ENCODE results near the gene UPK2.

UPK2 gene

GRCh38 chr11:118917481-118918127 is 38.5 kb upstream of the UPK2 start:
- DNase-seq (ENCODE audit: low read depth, low spot score), result no peak

DNA sequence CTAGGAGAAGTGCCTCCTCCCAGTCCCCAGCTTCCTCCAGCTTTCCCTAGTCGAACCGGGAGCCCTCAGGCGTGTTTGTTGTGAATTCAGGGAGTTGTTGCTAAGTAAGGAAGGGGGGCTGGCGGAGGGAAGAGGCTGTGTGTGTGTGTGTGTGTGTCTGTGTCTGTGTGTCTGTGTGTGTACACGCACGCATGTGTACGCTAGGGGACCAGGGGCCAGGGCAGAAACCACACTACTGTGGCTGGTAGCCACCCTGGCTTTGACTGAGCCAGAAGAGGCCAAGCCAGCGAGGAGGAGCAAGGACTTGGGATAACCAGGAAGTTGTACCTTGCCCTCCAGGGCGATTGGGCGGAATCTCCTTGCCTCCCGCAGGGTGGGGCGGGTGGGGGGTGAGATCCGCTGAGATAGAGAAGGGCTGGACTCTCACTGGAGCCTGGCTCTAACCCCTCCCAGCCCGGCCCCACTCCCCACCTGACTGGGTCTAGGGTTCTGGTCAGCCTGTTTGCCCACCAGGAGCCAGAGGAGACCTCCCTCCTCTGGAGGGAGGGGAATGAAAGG is 37.9 kb upstream of the UPK2 start:
- no peak for DNase-seq (ENCODE audit: low read depth, low spot score)

DNA sequence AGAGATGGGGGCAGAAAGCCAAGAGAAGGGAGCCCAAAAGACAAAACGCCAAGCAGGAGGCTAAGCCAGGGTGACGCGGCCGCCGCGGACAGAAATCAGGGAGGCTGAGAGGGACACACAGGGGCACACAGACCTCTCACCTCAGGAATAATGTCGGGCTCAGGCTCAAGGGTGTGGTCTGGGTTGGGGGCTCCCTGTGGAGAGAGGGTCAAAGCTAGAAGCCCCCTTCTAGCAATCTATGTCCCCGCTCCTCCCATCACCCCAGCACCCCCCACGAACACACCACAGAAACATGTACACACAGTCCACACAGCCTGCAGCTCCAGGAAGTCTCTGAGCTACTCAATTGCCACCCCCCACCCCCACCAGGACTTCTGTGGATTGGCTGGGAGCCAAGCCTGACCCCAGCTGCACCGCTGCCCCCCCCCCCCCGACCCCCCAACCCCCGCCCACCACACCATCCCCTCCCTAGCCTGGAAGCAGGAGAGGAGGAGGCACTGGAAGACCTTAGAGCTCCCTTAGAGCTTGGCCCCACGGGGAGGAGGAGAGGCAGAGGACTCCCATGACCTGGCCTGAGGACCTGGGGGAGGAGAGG is 37.3 kb upstream of the UPK2 start:
- no peak for DNase-seq (ENCODE audit: low read depth, low spot score)

GRCh38 chr11:118921121-118921928 is 34.8 kb upstream of the UPK2 start:
- no peak for DNase-seq (ENCODE audit: low read depth, low spot score)

- no peak for DNase-seq (ENCODE audit: low read depth, low spot score)
Measured at GRCh38 chr11:118921929-118922744, 34.0 kb upstream of the UPK2 start.

DNA sequence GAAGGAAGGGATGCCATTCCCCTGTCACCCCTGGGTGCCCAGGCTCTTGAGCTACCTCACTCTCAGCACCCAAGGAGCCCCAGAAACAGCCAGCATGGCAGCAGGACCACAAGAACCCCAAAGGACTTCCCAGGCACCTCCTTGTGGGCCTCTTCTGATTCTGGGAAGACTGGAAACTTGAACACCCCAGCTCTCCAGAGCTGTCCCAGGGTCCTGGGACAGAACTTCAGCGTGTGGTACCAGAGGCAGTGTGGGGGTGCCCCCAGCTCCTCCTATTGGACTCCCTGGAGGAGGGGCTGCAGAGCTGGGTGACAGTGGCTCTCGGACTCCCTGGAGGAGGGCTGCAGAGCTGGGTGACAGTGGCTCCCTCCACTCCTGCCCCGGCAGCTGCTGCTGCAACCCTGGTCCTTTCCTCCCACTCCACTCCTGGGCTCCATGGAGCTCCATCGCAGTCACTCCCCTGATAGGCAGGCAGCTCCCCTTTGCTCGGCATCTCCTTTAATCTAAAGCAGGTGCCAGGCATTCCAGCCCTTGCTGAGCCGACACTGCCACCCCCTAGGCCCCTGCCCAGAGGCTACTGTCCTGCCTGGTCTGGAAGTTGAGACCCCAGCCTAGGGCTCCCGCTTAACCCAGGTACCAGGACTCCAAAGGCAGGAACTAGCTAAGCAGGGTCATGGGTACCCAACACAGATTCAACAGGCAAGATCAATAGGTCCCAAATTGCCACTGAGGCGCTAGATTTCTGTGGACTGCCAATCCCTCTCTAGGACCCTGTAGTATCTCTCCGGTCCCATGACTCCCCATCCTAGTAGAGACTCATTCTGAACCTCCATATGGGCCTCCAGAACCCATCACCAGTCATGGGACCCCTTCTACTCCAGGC is 33.1 kb upstream of the UPK2 start:
- no peak for DNase-seq (ENCODE audit: low read depth, low spot score)

- no peak for DNase-seq (ENCODE audit: low read depth, low spot score)
Measured at GRCh38 chr11:118923721-118924587, 32.1 kb upstream of the UPK2 start.

DNA sequence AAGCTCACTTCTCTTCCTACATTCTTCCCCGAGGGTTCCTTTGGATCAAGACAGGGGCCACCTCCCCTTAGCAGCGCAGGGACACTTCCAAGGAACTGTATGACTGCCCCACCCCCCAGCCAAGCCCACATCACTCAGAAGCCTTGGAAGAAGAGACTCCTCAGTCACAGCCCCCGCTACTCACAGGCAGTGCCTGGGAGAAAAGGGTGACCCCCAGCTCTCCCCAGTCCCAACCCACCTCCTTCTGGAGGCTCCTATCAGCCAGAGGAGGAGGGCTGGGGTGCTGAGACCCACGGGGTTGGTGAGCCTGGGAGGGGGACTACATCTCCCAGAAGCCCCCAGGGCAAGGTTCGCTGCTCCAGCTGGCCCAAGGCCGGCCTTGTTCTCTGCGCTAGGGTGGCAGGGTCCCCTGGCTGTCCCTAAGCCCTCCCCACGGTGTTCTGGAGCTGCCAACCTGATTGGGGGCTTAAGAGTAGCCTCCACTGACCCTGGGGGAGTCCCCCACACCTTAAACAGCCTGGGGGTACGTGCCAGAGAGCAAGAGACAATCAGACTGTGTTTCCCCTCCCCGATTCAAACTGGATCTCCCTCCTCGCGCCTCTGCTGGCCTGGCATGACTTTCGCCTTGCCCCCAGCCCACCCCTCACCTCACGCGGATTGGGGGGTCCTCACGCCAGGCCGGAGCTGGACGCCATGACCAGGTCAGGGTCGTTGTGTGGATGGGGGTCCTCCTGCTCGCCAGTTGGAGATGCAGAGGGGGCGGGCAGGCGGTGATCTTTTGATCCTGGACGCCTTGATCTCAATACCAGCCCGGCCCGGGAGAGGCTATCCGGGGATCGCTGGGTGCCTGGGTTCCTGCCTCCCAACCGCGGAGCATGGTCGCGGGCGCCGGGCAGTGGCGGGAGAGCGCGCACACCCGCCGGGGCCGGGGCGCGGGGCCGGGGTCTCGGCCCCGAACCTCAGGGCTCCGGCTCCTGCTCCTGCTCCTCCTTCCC is 31.2 kb upstream of the UPK2 start:
- no peak for DNase-seq (ENCODE audit: low read depth, low spot score)

DNA sequence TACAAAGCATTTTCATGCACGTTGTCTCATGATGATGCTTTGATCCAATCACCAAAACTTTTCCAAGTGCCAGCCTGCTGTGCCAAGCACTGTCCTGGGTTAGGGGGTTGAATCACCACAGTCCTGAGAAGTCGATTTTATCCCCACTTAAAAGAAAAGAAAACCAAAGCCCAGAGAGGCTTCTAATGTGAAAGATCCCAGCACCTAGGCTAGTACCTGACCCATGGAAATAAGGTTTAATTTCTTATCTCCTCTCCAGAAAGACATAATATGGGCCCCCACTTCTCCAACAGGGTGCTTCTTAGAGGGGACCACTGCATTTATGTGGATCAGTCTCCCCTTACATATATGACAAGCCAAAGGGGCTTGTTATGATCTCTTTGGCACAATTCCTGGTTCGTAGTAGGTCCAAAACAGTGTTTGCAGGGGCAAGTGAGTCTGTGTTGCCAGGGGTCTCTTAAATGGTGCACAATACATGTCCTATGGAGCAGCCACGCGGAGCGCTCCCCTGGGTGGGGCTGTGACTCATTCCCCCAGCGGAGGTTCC is 28.5 kb upstream of the UPK2 start:
- no peak for DNase-seq (ENCODE audit: low read depth, low spot score)

- peak; percentile 91 for DNase-seq (ENCODE audit: low read depth, low spot score)
Measured at GRCh38 chr11:118928101-118928869, 27.8 kb upstream of the UPK2 start.

DNA sequence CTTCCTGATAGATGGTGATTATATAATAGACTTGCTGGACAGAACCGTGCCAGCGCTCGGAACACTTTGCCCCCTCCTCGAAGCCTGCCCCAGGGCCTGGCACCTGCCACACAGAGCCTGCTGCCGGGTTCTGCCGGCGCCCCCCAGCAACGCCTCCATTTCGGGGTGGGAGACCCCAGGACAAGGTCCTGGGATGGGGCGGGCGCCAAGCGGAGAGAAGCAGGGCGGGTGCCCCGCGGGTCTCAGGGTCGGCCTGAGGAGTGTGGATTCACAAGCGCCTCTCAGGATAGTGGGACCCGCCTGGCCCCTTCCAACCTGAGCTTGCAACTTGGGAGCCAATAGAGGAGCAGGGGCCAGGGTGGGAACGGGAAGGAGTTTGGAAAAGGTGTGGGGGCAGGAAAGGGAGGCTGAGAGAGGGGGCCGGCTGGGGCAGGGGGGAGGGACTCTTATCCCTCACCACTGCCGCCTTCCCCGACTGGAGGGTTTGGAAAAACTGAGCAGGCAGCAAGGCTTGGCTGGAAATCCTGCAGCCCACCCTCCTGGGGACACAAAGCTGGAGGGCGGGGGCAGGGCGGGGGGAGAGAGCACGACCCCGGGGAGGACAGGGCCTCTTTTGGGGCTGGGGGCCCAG is 27.1 kb upstream of the UPK2 start:
- DNase-seq (ENCODE audit: low read depth, low spot score), result no peak

- DNase-seq (ENCODE audit: low read depth, low spot score), result peak; percentile 55
Measured at GRCh38 chr11:118929501-118930093, 26.5 kb upstream of the UPK2 start.

DNA sequence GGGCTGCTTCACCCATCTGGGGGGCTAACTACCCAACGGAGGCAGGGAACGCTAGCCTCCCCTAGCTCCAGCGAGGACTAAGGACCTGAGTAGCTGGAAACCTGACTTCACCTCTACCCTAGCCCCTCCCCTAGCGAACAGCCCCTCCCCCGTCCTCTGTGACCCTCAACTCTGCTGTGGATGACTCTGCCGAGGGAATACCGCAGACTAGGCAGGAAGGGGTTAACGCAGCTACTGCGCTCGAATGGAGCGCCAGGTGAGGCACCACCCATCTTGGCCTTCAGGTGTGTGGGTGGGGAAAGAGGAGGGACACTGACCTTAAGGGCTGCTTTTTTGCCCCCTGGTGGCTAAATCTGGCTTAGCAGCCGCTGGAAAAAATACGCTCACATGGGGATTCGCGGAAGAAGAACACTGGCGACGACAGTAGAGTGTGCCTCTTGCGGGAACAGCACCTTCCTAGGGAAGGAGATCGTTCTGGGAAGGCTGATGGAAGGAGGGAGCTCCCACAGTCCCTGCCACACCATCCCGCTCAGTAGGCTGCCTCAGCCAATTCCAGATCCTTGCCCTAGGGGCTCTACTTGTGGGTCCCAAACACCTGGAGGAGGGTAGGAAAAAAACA is 25.9 kb upstream of the UPK2 start:
- DNase-seq (ENCODE audit: low read depth, low spot score), result peak; percentile 78

GRCh38 chr11:118931571-118931970 is 24.5 kb upstream of the UPK2 start:
- no peak for DNase-seq (ENCODE audit: low read depth, low spot score)

GRCh38 chr11:118933486-118933885 is 22.6 kb upstream of the UPK2 start:
- no peak for DNase-seq (ENCODE audit: low read depth, low spot score)

DNA sequence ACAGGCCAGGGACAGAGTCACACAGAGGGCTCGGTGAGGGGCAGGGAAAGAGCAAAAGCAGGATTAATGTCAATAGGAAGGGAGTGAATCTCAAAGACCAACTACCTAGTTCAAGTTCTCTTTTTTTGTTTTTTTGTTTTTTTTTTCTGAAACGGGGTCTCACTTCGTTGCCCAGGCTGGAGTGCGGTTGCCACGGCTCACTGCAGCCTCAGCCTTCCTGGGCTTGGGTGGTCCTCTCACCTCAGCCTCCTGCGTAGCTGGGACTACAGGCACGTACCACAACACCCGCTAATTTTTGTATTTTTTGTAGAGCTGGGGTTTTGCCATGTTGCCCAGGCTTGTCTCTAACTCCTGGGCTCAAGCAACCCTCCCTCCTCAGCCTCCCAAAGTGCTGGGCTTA is 20.7 kb upstream of the UPK2 start:
- DNase-seq (ENCODE audit: low read depth, low spot score), result no peak

Data from activated CD4-positive, CD25-positive, alpha-beta regulatory T cell treated with anti-CD3 and anti-CD28 coated beads, Interleukin-2, amount 50 U/mL, for 16 hours (primary cell).